ENCODE results near the gene CERK. TPM values are rescaled to one million over a fixed set of nuclear protein-coding genes. Genes with fewer than 3 reads are reported as not detected.

The CERK gene
- total RNA-seq, 3 donors from 2014 or later: 23.3 to 37.3 (median 26.5) TPM

GRCh38 chr22:46668116-46668515, 69.9 kb downstream of the CERK start:
- no peaks in the 10 kb centered on the region for H3K36me3 ChIP-seq
- no peaks in the 10 kb centered on the region for H3K27me3 ChIP-seq
- no peak overlapping the region for H3K27ac ChIP-seq
- no peak overlapping the region for H3K4me3 ChIP-seq
- intact Hi-C loops (cut with DNase I; ENCODE audit: low total_unique reads): no loop called here
- TF ChIP-seq POLR2A (IDR thresholded peaks at IDR 0.05): no peak
- TF ChIP-seq POLR2AphosphoS5 (IDR thresholded peaks at IDR 0.05): no peak
- no peak for TF ChIP-seq CTCF (IDR thresholded peaks at IDR 0.05)
- no peaks in the 10 kb centered on the region for H3K4me1 ChIP-seq
- H3K9me3 ChIP-seq: no peaks in the 10 kb centered on the region
- no peak for DNase-seq (ENCODE audit: low spot score in 2 of 2)

- DNase-seq (ENCODE audit: low spot score in 2 of 2): no peak
- Histone ChIP-seq H3K4me3 (no peak overlapping the region), H3K4me1 (no peaks in the 10 kb centered on the region), H3K27ac (no peak overlapping the region), H3K9me3 (no peaks in the 10 kb centered on the region), H3K36me3 (no peaks in the 10 kb centered on the region), H3K27me3 (no peaks in the 10 kb centered on the region)
- intact Hi-C loops (cut with DNase I; ENCODE audit: low total_unique reads): no loop called here
- TF ChIP-seq POLR2AphosphoS5 (IDR thresholded peaks at IDR 0.05) (no peak), POLR2A (IDR thresholded peaks at IDR 0.05) (no peak), CTCF (IDR thresholded peaks at IDR 0.05) (no peak)
Observed at GRCh38 chr22:46667245-46667623, 70.8 kb downstream of the CERK start.

- no peak for DNase-seq (ENCODE audit: low spot score in 2 of 2)
- Histone ChIP-seq H3K36me3 (no peaks in the 10 kb centered on the region), H3K27ac (no peak overlapping the region), H3K4me1 (no peaks in the 10 kb centered on the region), H3K9me3 (no peaks in the 10 kb centered on the region), H3K4me3 (no peak overlapping the region), H3K27me3 (no peaks in the 10 kb centered on the region)
- TF ChIP-seq POLR2A (IDR thresholded peaks at IDR 0.05): no peak
- TF ChIP-seq CTCF (IDR thresholded peaks at IDR 0.05): no peak
- no peak for TF ChIP-seq POLR2AphosphoS5 (IDR thresholded peaks at IDR 0.05)
- intact Hi-C loops (cut with DNase I; ENCODE audit: low total_unique reads): no loop called here
Observed at GRCh38 chr22:46666577-46667244, 71.3 kb downstream of the CERK start.

GRCh38 chr22:46665751-46666280, 72.2 kb downstream of the CERK start:
- Histone ChIP-seq H3K36me3 (no peaks in the 10 kb centered on the region), H3K27ac (no peak overlapping the region), H3K4me3 (no peak overlapping the region), H3K4me1 (no peaks in the 10 kb centered on the region), H3K27me3 (no peaks in the 10 kb centered on the region), H3K9me3 (no peaks in the 10 kb centered on the region)
- TF ChIP-seq CTCF (IDR thresholded peaks at IDR 0.05): no peak
- no peak for DNase-seq (ENCODE audit: low spot score in 2 of 2)
- intact Hi-C loops (cut with DNase I; ENCODE audit: low total_unique reads): no loop called here

- no peaks in the 10 kb centered on the region for H3K36me3 ChIP-seq
- intact Hi-C loops (cut with DNase I; ENCODE audit: low total_unique reads): no loop called here
- H3K27ac ChIP-seq: no peak overlapping the region
- TF ChIP-seq POLR2AphosphoS5 (IDR thresholded peaks at IDR 0.05) (no peak), CTCF (IDR thresholded peaks at IDR 0.05) (no peak), POLR2A (IDR thresholded peaks at IDR 0.05) (no peak)
- no peaks in the 10 kb centered on the region for H3K27me3 ChIP-seq
- DNase-seq (ENCODE audit: low spot score in 2 of 2): no peak
- H3K4me3 ChIP-seq: no peak overlapping the region
- no peaks in the 10 kb centered on the region for H3K9me3 ChIP-seq
- peaks cover 0 to 3% of the 10 kb centered on the region in 2 donors for H3K4me1 ChIP-seq
Observed at GRCh38 chr22:46665151-46665695, 72.8 kb downstream of the CERK start.
